ENCODE data around the gene CHKA.

Gene CHKA

DNA sequence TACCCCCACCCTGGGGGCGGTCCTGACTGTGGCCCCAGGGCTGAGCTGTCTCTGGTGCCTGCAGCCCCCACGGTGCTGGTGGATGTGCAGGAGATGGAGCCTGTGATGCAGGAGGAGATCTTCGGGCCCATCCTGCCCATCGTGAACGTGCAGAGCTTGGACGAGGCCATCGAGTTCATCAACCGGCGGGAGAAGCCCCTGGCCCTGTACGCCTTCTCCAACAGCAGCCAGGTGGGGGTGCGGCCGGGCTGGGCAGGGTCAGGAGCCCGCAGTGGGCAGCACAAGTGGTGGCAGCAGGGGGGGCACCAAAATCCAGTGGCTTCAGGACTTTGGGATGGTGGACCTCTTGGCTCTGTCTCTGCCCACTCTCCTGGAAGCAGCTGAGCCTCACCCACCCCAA is 98.7 kb downstream of the CHKA start:
- Mint-ChIP-seq H3K27ac (no peak overlapping the region), H3K4me1 (ENCODE audit: low read depth) (no peaks in the 10 kb centered on the region), H3K36me3 (ENCODE audit: low read depth) (no peaks in the 10 kb centered on the region), H3K4me3 (no peak overlapping the region), H3K9me3 (no peaks in the 10 kb centered on the region), H3K27me3 (ENCODE audit: low read depth) (no peaks in the 10 kb centered on the region)
- DNase-seq (ENCODE audit: low spot score): no peak

DNA sequence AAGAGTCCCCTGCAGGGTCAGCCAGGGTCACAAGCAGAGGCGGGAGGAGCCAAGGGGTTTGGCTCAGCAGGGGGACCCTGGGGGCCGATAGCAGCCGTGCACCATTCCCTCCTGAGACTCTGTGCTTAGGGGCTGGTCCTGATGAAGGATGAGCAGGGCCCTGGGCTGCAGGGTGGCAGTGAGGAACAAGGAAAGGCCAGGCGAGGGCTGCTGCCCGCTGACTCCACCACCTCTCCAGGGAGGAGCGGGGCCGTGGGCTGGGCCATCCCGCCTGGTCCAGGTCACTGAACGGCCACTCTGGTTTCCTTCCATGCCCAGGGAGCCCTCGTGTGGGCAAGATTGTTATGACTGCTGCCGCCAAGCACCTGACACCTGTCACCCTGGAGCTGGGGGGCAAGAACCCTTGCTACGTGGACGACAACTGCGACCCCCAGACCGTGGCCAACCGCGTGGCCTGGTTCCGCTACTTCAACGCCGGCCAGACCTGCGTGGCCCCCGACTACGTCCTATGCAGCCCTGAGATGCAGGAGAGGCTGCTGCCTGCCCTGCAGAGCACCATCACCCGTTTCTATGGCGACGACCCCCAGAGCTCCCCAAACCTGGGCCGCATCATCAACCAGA is 99.9 kb downstream of the CHKA start:
- Mint-ChIP-seq H3K27ac (no peak overlapping the region), H3K27me3 (ENCODE audit: low read depth) (no peaks in the 10 kb centered on the region)
- DNase-seq (ENCODE audit: low spot score): no peak

GRCh38 chr11:68020575-68020974 is 100.6 kb downstream of the CHKA start:
- H3K27me3 Mint-ChIP-seq (ENCODE audit: low read depth): no peaks in the 10 kb centered on the region
- H3K4me3 Mint-ChIP-seq: no peak overlapping the region
- DNase-seq (ENCODE audit: low spot score): no peak
- no peaks in the 10 kb centered on the region for H3K4me1 Mint-ChIP-seq (ENCODE audit: low read depth)
- H3K36me3 Mint-ChIP-seq (ENCODE audit: low read depth): no peaks in the 10 kb centered on the region
- H3K9me3 Mint-ChIP-seq: no peaks in the 10 kb centered on the region
- H3K27ac Mint-ChIP-seq: no peak overlapping the region

More for the DNA sequence above, 99.9 kb downstream of the CHKA start:
- Mint-ChIP-seq H3K9me3 (no peaks in the 10 kb centered on the region), H3K36me3 (ENCODE audit: low read depth) (no peaks in the 10 kb centered on the region), H3K4me1 (ENCODE audit: low read depth) (no peaks in the 10 kb centered on the region), H3K4me3 (no peak overlapping the region)

DNA sequence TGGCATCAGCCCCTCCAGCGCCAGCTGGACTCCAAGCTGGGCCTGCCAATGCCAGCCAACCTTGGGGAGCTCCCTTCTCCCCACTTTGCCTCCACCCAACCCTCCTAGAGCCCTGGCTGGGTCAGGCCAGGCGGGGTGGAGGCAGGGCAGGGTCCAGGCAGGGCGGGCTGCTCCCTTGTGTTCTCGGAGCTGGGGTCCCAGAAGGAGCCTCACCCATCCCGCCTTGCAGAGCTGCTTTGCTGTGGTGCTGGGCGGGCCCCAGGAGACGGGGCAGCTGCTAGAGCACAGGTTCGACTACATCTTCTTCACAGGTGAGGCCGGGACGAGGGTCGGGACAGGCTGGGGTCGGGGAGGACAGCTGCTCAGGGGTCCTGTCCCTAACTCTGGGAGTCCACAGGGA is 101.7 kb downstream of the CHKA start:
- H3K4me3 Mint-ChIP-seq: no peak overlapping the region
- H3K36me3 Mint-ChIP-seq (ENCODE audit: low read depth): no peaks in the 10 kb centered on the region
- no peak overlapping the region for H3K27ac Mint-ChIP-seq

DNA sequence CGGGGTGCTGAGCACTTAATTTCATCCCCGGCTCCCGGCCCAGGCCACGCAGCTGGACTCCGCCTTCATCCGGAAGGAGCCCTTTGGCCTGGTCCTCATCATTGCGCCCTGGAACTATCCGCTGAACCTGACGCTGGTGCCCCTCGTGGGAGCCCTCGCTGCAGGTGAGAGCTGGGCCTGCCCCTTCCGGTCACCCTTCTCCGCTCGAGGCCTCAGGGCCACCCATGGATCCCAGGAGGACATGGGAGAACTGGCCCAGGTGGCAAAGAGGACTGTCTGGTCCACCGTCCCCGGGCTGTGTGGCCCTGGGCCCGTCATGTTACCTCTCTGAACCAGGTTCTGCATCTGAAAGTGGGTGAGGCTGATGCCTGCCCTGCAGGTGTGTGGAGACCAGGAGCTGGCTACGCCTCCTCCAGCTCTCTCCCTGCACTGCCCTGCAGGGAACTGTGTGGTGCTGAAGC is 102.4 kb downstream of the CHKA start:
- Mint-ChIP-seq H3K4me1 (ENCODE audit: low read depth) (no peaks in the 10 kb centered on the region), H3K4me3 (no peak overlapping the region), H3K27me3 (ENCODE audit: low read depth) (no peaks in the 10 kb centered on the region), H3K27ac (no peak overlapping the region), H3K36me3 (ENCODE audit: low read depth) (no peaks in the 10 kb centered on the region), H3K9me3 (no peaks in the 10 kb centered on the region)
- no peak for DNase-seq (ENCODE audit: low spot score)

More for the DNA sequence above, 101.7 kb downstream of the CHKA start:
- Mint-ChIP-seq H3K4me1 (ENCODE audit: low read depth) (no peaks in the 10 kb centered on the region), H3K27me3 (ENCODE audit: low read depth) (no peaks in the 10 kb centered on the region), H3K9me3 (no peaks in the 10 kb centered on the region)
- no peak for DNase-seq (ENCODE audit: low spot score)

- H3K4me3 Mint-ChIP-seq: no peak overlapping the region
- no peaks in the 10 kb centered on the region for H3K36me3 Mint-ChIP-seq (ENCODE audit: low read depth)
- DNase-seq (ENCODE audit: low spot score): no peak
- H3K27ac Mint-ChIP-seq: no peak overlapping the region
- no peaks in the 10 kb centered on the region for H3K9me3 Mint-ChIP-seq
- H3K4me1 Mint-ChIP-seq (ENCODE audit: low read depth): no peaks in the 10 kb centered on the region
- no peaks in the 10 kb centered on the region for H3K27me3 Mint-ChIP-seq (ENCODE audit: low read depth)
These were observed 103.0 kb downstream of the CHKA start for GRCh38 chr11:68017980-68018729.

DNA sequence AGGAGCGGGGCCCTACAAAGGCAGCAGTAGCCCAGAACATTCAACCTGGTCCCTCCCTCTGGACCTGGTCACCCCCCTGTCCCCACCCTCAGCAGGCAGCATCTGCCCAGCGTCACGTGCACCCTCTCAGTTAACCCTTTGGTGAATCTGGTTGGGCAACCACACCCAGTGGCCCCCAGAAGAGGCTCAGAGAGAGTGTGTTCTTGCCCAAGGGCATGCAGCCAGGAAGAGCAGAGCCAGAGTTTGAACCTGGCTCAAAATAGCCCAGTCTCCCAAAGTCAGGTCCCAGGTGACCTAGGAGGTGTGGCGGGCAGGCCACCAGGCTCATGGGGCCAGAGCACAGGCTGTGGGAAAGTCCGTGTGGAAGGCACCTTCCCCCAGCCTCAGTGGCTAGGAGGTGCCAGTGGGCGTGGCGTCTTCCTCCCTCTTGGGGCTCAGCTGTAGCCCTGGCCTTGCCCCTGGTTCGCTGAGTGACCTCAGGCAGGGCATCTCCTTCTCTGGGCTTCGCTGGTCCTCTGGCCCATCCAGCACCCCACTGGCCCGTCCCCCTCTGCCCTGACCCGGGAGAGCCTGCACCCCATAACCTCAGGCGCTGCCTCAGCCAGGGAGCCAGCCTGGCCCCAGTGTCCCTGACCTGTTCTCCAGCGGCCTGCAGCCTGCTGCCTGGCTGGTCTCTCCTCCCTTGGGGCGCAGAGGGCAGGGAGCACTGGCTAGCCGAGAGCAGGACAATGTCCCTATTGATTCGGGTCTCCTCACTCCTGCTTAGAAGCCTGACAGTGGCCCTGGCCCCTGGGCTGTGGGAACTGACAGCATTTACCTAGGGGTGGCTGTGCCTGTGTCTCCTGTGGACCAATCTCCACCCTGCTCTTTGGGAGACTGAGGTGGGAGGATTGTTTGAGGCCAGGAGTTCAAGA is 104.0 kb downstream of the CHKA start:
- no peak overlapping the region for H3K4me3 Mint-ChIP-seq
- H3K27ac Mint-ChIP-seq: no peak overlapping the region
- H3K27me3 Mint-ChIP-seq (ENCODE audit: low read depth): no peaks in the 10 kb centered on the region
- H3K36me3 Mint-ChIP-seq (ENCODE audit: low read depth): no peaks in the 10 kb centered on the region
- DNase-seq (ENCODE audit: low spot score): no peak
- no peaks in the 10 kb centered on the region for H3K4me1 Mint-ChIP-seq (ENCODE audit: low read depth)
- no peaks in the 10 kb centered on the region for H3K9me3 Mint-ChIP-seq

DNA sequence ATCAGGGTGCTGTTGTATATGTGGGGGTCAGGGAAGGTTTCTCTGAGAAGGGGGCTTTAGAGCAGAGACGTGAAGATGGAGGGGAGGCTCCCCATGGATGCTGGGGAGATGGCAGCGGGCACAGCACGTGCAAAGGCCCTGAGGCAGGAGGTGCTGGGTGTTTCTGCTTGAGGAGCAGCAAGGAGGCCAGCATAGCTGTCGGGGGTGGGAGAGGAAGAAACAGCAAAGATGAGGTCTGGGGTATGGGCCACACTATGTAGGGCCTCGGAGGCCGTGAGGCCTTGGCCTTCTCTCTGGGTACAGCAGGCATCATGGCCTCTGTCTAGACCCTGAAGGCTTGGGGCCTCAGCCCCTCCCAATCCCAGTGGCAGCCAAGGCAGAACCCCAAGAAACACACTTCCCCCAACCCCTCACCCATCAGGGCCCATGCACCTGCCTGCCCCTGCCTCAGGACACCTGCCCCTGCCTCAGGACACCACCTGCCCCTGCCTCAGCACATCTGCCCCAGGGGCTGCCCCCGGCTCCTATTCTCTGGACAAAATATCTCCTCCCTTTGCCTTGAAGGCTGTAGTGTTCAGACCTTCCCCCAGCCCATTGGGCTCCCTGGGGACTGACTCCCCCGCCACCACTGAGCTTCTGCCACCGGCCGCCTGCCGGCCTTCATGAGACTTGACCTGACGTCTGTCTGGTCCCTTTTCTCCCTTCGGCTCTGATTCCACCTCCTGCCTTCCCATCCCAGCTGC is 104.9 kb downstream of the CHKA start:
- no peak for DNase-seq (ENCODE audit: low spot score)
- Mint-ChIP-seq H3K36me3 (ENCODE audit: low read depth) (no peaks in the 10 kb centered on the region), H3K9me3 (no peaks in the 10 kb centered on the region), H3K27ac (no peak overlapping the region), H3K27me3 (ENCODE audit: low read depth) (no peaks in the 10 kb centered on the region), H3K4me3 (no peak overlapping the region), H3K4me1 (ENCODE audit: low read depth) (no peaks in the 10 kb centered on the region)

- H3K4me3 Mint-ChIP-seq: no peak overlapping the region
- H3K4me1 Mint-ChIP-seq (ENCODE audit: low read depth): no peaks in the 10 kb centered on the region
- H3K9me3 Mint-ChIP-seq: no peaks in the 10 kb centered on the region
- no peaks in the 10 kb centered on the region for H3K27me3 Mint-ChIP-seq (ENCODE audit: low read depth)
- DNase-seq (ENCODE audit: low spot score): no peak
- no peaks in the 10 kb centered on the region for H3K36me3 Mint-ChIP-seq (ENCODE audit: low read depth)
- no peak overlapping the region for H3K27ac Mint-ChIP-seq
These were observed 105.7 kb downstream of the CHKA start for GRCh38 chr11:68015467-68015866.

DNA sequence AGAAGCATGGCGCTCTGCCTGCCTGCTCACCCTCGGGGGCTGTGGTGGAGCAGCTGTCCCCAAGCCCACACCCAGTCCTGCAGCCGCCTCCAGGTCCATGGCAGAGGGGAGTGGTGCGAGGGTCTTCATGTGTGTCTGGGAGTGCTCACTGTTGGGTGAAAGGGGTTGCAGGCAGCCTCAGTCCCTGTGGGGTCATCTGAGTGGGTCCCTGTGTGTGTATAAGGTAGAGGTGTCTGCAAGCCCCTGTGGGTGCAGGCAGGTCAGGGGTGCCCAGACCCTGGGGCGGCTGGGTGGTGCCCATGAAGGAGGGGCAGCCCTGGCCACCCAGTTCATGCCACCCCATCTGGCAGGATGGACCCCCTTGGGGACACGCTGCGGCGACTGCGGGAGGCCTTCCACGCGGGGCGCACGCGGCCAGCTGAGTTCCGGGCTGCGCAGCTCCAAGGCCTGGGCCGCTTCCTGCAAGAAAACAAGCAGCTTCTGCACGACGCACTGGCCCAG is 106.2 kb downstream of the CHKA start:
- no peaks in the 10 kb centered on the region for H3K36me3 Mint-ChIP-seq (ENCODE audit: low read depth)
- no peak overlapping the region for H3K27ac Mint-ChIP-seq
- no peaks in the 10 kb centered on the region for H3K4me1 Mint-ChIP-seq (ENCODE audit: low read depth)
- H3K9me3 Mint-ChIP-seq: no peaks in the 10 kb centered on the region
- no peak overlapping the region for H3K4me3 Mint-ChIP-seq
- no peak for DNase-seq (ENCODE audit: low spot score)
- no peaks in the 10 kb centered on the region for H3K27me3 Mint-ChIP-seq (ENCODE audit: low read depth)

DNA sequence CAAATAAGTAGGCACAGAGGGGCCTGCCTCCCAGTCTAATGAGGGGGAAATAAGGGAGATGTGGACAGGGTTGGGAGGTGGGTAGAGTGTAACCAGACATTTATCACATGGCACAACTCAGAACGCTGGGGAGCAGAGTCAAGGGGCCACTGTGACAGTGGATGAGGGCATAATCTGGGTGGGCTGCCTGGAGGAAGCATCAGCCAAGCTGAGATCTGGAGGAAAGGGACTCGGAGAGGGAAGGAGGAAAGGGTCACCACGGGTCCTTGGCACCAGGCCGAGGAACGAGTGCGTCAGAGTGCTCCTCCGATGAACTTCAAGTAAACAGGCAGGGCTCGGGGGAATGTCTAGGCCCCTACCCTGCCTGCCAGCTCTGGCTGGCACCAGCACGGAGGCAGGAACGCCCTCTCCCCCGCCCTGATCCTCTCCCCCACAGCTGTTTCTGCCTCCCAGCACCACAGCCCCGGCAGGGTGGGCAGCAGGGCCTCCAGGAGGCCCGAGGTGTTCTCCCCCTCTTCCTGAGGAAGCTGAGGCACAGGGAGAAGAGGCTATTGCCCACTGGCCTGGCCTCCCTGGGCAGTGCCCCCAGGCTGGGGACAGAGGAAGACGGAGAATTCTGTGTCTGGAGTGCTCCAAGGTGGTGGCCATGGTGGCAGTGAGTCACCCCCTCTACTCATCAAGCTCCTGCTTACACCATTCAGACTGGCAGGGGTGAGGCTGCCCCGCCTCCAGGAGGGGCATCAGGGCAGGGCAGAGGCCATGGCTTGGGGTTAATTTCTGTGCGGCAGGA is 106.8 kb downstream of the CHKA start:
- no peaks in the 10 kb centered on the region for H3K36me3 Mint-ChIP-seq (ENCODE audit: low read depth)
- no peak overlapping the region for H3K4me3 Mint-ChIP-seq
- H3K27me3 Mint-ChIP-seq (ENCODE audit: low read depth): no peaks in the 10 kb centered on the region
- H3K4me1 Mint-ChIP-seq (ENCODE audit: low read depth): no peaks in the 10 kb centered on the region
- H3K9me3 Mint-ChIP-seq: no peaks in the 10 kb centered on the region
- H3K27ac Mint-ChIP-seq: no peak overlapping the region
- no peak for DNase-seq (ENCODE audit: low spot score)

DNA sequence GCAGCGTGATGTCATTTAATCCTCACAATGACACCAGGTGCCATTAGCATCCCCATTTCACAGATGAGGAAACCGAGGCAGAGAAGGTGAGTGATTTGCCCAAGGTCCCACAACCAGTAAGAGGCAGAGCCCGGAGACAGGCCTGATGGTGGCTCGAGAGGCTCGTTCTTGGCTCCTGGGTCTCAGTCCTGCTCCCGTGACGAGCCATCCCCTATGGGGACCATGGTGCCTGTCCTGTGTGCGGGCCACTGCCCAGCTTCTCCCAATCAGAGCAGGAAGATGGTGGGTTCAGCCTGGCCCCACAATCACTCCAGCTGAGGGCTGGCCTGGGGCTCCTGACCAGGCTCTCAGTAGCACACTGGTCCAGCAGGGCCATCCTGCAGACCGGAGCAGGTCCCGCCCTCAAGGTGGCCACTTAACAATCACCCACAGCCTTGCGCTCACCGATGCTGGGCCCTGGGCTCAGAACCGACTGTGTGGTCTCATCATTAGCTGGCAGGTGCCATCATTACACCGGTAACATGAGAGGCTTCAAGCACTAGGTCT is 107.5 kb downstream of the CHKA start:
- DNase-seq (ENCODE audit: low spot score): no peak
- no peaks in the 10 kb centered on the region for H3K4me1 Mint-ChIP-seq (ENCODE audit: low read depth)

More for the DNA sequence above, 107.5 kb downstream of the CHKA start:
- Mint-ChIP-seq H3K9me3 (no peaks in the 10 kb centered on the region), H3K27me3 (ENCODE audit: low read depth) (no peaks in the 10 kb centered on the region), H3K4me3 (no peak overlapping the region), H3K27ac (no peak overlapping the region), H3K36me3 (ENCODE audit: low read depth) (no peaks in the 10 kb centered on the region)
